ENCODE data around the gene ELAVL2.

Gene ELAVL2

DNA sequence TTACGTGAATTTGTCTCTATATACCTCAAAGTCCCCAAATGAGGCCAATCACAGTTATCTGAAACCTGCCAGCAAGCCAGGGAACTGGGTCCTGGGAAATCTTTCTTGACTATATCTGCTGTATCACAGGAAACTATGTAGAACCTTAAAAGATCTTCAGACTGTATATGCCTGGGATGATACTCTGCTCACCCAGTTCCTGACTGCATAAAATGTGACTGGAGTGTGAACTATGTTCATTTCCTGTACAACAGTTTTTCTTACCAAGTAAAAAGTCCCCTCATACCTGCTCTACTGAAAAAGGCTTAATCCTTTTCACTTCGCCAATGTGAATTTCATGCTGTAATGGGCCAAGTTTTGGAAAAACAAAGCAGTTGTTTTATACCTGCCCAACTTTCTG, 162.9 kb downstream of the ELAVL2 start:
- DNase-seq (ENCODE audit: low read depth in 1 of 2, low spot score in 1 of 2), result no peak
- Histone ChIP-seq H3K4me3 (replicated peaks; ENCODE audit: insufficient read depth, low read length) (no peak overlapping the region), H3K27ac (replicated peaks) (no peak overlapping the region), H3K27me3 (ENCODE audit: insufficient read depth, poor library complexity, severe bottlenecking) (no peaks in the 10 kb centered on the region)
- no peak for TF ChIP-seq POLR2AphosphoS5 (IDR thresholded peaks at IDR 0.05; ENCODE audit: low read depth)

GRCh38 chr9:23662320-23662719, 163.7 kb downstream of the ELAVL2 start:
- no peak for TF ChIP-seq SPI1 (IDR thresholded peaks at IDR 0.05; ENCODE audit: borderline replicate concordance, low read depth)
- no peak for TF ChIP-seq GABPA (IDR thresholded peaks at IDR 0.05; ENCODE audit: low read depth)
- TF ChIP-seq, protein P1, sequence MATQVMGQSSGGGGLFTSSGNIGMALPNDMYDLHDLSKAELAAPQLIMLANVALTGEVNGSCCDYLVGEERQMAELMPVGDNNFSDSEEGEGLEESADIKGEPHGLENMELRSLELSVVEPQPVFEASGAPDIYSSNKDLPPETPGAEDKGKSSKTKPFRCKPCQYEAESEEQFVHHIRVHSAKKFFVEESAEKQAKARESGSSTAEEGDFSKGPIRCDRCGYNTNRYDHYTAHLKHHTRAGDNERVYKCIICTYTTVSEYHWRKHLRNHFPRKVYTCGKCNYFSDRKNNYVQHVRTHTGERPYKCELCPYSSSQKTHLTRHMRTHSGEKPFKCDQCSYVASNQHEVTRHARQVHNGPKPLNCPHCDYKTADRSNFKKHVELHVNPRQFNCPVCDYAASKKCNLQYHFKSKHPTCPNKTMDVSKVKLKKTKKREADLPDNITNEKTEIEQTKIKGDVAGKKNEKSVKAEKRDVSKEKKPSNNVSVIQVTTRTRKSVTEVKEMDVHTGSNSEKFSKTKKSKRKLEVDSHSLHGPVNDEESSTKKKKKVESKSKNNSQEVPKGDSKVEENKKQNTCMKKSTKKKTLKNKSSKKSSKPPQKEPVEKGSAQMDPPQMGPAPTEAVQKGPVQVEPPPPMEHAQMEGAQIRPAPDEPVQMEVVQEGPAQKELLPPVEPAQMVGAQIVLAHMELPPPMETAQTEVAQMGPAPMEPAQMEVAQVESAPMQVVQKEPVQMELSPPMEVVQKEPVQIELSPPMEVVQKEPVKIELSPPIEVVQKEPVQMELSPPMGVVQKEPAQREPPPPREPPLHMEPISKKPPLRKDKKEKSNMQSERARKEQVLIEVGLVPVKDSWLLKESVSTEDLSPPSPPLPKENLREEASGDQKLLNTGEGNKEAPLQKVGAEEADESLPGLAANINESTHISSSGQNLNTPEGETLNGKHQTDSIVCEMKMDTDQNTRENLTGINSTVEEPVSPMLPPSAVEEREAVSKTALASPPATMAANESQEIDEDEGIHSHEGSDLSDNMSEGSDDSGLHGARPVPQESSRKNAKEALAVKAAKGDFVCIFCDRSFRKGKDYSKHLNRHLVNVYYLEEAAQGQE (IDR thresholded peaks at IDR 0.05; ENCODE audit: insufficient replicate concordance, low read depth), result no peak
- TF ChIP-seq, protein P2, sequence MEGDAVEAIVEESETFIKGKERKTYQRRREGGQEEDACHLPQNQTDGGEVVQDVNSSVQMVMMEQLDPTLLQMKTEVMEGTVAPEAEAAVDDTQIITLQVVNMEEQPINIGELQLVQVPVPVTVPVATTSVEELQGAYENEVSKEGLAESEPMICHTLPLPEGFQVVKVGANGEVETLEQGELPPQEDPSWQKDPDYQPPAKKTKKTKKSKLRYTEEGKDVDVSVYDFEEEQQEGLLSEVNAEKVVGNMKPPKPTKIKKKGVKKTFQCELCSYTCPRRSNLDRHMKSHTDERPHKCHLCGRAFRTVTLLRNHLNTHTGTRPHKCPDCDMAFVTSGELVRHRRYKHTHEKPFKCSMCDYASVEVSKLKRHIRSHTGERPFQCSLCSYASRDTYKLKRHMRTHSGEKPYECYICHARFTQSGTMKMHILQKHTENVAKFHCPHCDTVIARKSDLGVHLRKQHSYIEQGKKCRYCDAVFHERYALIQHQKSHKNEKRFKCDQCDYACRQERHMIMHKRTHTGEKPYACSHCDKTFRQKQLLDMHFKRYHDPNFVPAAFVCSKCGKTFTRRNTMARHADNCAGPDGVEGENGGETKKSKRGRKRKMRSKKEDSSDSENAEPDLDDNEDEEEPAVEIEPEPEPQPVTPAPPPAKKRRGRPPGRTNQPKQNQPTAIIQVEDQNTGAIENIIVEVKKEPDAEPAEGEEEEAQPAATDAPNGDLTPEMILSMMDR (IDR thresholded peaks at IDR 0.05; ENCODE audit: insufficient read depth, low read length), result no peak
- no peak for TF ChIP-seq POLR2AphosphoS5 (IDR thresholded peaks at IDR 0.05; ENCODE audit: low read depth)
- H3K4me3 ChIP-seq (replicated peaks; ENCODE audit: insufficient read depth, low read length), result no peak overlapping the region
- no peak overlapping the region for H3K27ac ChIP-seq (replicated peaks)
- DNase-seq (ENCODE audit: low read depth in 1 of 2, low spot score in 1 of 2), result no peak
- no peaks in the 10 kb centered on the region for H3K27me3 ChIP-seq (ENCODE audit: insufficient read depth, poor library complexity, severe bottlenecking)

GRCh38 chr9:23659346-23660006, 166.6 kb downstream of the ELAVL2 start:
- Histone ChIP-seq H3K27me3 (ENCODE audit: insufficient read depth, poor library complexity, severe bottlenecking) (no peaks in the 10 kb centered on the region), H3K4me3 (replicated peaks; ENCODE audit: insufficient read depth, low read length) (no peak overlapping the region), H3K27ac (replicated peaks) (no peak overlapping the region)
- TF ChIP-seq SPI1 (IDR thresholded peaks at IDR 0.05; ENCODE audit: borderline replicate concordance, low read depth), result no peak
- no peak for TF ChIP-seq GABPA (IDR thresholded peaks at IDR 0.05; ENCODE audit: low read depth)
- TF ChIP-seq, protein P1 (IDR thresholded peaks at IDR 0.05; ENCODE audit: insufficient replicate concordance, low read depth), result no peak
- no peak for TF ChIP-seq POLR2AphosphoS5 (IDR thresholded peaks at IDR 0.05; ENCODE audit: low read depth)
- TF ChIP-seq, protein P2 (IDR thresholded peaks at IDR 0.05; ENCODE audit: insufficient read depth, low read length), result no peak
- DNase-seq (ENCODE audit: low read depth in 1 of 2, low spot score in 1 of 2), result no peak

DNA sequence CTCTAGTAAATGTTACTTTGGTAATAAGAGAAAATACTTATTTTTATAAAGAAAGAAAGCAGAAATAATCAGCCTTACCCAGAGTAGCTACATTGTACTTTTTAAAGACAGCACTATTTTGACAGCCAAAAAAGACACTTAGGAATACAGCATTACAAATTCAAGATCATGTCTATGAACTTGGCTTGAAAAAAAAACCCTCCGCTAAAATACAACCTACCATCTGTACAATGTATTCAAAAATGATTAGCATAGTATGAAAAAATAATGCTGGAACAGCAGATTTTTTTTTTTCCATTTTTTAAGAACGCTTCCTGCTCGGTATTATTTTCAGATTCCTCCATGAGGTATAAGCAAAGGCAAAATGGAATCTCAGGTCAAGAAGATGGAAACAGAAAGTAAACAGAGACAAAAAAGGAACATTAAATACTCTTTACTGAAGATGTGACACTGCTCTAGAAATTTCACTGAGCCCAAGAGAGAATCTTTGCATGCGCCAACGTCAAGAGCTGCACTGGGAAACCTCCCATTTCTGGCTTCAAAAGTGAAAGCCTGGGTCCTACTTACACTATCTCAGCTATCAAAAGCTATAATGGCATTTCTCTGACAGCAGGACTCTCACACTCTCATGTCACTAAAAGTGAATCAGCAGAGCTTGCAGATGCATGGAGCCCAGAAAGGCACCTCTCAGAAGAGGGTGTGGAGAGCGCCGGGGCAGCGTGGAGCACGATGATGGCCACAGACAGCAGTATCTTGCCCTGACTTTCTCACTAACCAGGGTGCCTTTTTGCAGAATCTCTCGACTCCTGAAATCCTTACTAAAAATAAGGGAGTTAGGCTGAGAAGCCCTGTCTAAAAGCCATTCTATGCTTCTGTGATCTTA, 167.4 kb downstream of the ELAVL2 start:
- DNase-seq (ENCODE audit: low read depth in 1 of 2, low spot score in 1 of 2), result no peak

More for the DNA sequence above, 167.4 kb downstream of the ELAVL2 start:
- Histone ChIP-seq H3K27me3 (ENCODE audit: insufficient read depth, poor library complexity, severe bottlenecking) (no peaks in the 10 kb centered on the region), H3K27ac (replicated peaks) (no peak overlapping the region), H3K4me3 (replicated peaks; ENCODE audit: insufficient read depth, low read length) (no peak overlapping the region)
- TF ChIP-seq SPI1 (IDR thresholded peaks at IDR 0.05; ENCODE audit: borderline replicate concordance, low read depth) (no peak), GABPA (IDR thresholded peaks at IDR 0.05; ENCODE audit: low read depth) (no peak)
- TF ChIP-seq, protein P2 (IDR thresholded peaks at IDR 0.05; ENCODE audit: insufficient read depth, low read length), result no peak
- TF ChIP-seq, protein P1 (IDR thresholded peaks at IDR 0.05; ENCODE audit: insufficient replicate concordance, low read depth), result no peak

Data from HL-60 (cell line).